PC-9 (cell line): ENCODE measurements around the gene PKNOX2. TPM values are rescaled to one million over a fixed set of nuclear protein-coding genes. Genes with fewer than 3 reads are reported as not detected.

Source experiments
- BruUV-seq: library from RNA; stranded (reverse); fragments of 400-500 nt; replicated peaks from 2 replicates; lab custom pipeline; 2021; lab: Mats Ljungman, UMichigan
- CTCF ChIA-PET: fragments of 300-600 bp; sonication (Branson Sonifier 250); formaldehyde crosslinking; loops from one replicate; lab custom pipeline; 2022; ENCODE audit warnings: antibody characterized with exemption; lab: Charles Lee
- POLR2A ChIA-PET: fragments of 300-600 bp; sonication (Branson Sonifier 250); formaldehyde crosslinking; loops from one replicate; lab custom pipeline; 2022; ENCODE audit warnings: antibody characterized with exemption; ENCODE audit not compliant: unreplicated experiment; lab: Charles Lee
- DNase-seq, 2 experiments: peaks; one replicate each; pipeline versions ENCODE4 v3.0.0 to v3.0.0-alpha.2; 2015 to 2022; ENCODE audit warnings: mixed read lengths in 1 of 2
- H2AFZ ChIP-seq: fragments of 200-600 bp; sonication (generic); 2 replicates; pipeline ENCODE4 v1.8.1; 2017; ENCODE audit warnings: antibody characterized with exemption
- H3F3A ChIP-seq: fragments of 200-600 bp; sonication (generic); 2 replicates; pipeline ENCODE4 v1.8.1; 2017; ENCODE audit warnings: antibody characterized with exemption, mild to moderate bottlenecking, low read depth; ENCODE audit not compliant: insufficient read depth
- H3K27ac ChIP-seq: fragments of 200-600 bp; sonication (generic); 2 replicates; pipeline ENCODE4 v1.6.1; 2016; ENCODE audit warnings: mixed run types
- H3K27me3 ChIP-seq: fragments of 200-600 bp; sonication (generic); 2 replicates; pipeline ENCODE4 v1.6.1; 2016; ENCODE audit warnings: low read depth, mixed run types; ENCODE audit not compliant: insufficient read depth
- H3K36me3 ChIP-seq: fragments of 200-600 bp; sonication (generic); 2 replicates; pipeline ENCODE4 v1.6.1; 2016; ENCODE audit warnings: low read depth, mixed run types
- H3K4me1 ChIP-seq: fragments of 200-600 bp; sonication (generic); replicated peaks from 2 replicates; pipeline ENCODE4 v1.6.1; 2016; ENCODE audit warnings: mixed run types; ENCODE audit not compliant: insufficient read depth
- H3K4me2 ChIP-seq: fragments of 200-600 bp; sonication (generic); 2 replicates; pipeline ENCODE4 v1.6.1; 2017; ENCODE audit warnings: mixed run types
- H3K4me3 ChIP-seq: fragments of 200-600 bp; sonication (generic); 2 replicates; pipeline ENCODE4 v1.6.1; 2016; ENCODE audit warnings: mixed run types
- H3K79me2 ChIP-seq: fragments of 200-600 bp; sonication (generic); 2 replicates; pipeline ENCODE4 v1.6.1; 2017; ENCODE audit warnings: low read depth, mixed run types
- H3K9me2 ChIP-seq: fragments of 200-600 bp; sonication (generic); 2 replicates; pipeline ENCODE4 v1.8.1; 2017; ENCODE audit warnings: mild to moderate bottlenecking; ENCODE audit not compliant: insufficient read depth
- H3K9me3 ChIP-seq: fragments of 200-600 bp; sonication (generic); 2 replicates; pipeline ENCODE4 v1.8.1; 2016; ENCODE audit warnings: low read depth; ENCODE audit not compliant: insufficient read depth
- H4K20me1 ChIP-seq: fragments of 200-600 bp; sonication (generic); 2 replicates; pipeline ENCODE4 v1.8.1; 2017; ENCODE audit not compliant: insufficient read depth
- CTCF ChIP-seq: fragments of 200-600 bp; sonication (generic); conservative IDR thresholded peaks from 2 replicates; pipeline ENCODE4 v1.6.1; 2017; ENCODE audit warnings: mixed run types, antibody characterized with exemption, mild to moderate bottlenecking, moderate library complexity
- EZH2 ChIP-seq: fragments of 200-600 bp; sonication (generic); IDR thresholded peaks from 2 replicates; pipeline ENCODE4 v1.8.0; 2017; ENCODE audit warnings: antibody characterized with exemption, low read depth
- intact Hi-C: fragments of 100-400 bp; cut with micrococcal nuclease; formaldehyde crosslinking; loops from one replicate; pipeline ENCODE4 v1.10.0; 2022; ENCODE audit not compliant: unreplicated experiment
- total RNA-seq: library from RNA; stranded (reverse); gene quantifications from 2 replicates; pipeline ENCODE4 v1.2.3, GENCODE V29; 2021

Gene PKNOX2
- total RNA-seq, 1 experiment from 2014 or later: not detected

DNA sequence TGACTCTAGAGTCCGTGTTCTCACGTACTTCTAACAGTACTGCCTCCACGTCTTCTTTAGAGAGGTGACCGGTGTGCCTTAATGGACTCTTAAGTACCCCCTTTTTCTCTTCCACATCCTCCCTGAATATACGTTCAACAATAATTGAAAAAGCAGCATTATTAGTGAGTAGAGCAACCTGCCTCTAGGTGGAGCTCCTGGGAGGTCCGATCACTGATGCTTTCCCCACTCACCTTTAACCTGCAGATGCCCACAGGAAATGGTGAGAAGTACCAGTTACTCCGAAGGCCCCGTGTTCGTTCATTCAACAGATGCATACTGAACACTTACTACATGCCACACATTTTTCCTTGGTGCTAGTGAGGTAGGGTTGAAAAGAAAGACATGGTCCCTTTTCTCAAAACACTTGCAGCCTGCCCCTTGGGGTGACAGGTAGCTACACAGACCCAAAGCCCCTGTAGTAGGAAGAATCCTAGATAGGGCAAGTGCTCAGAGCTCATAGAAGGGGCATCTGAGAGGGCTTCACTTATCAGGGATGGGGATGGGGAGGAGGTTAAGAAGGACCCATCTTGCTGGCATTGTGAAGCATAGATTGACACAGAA, 258.8 kb downstream of the PKNOX2 start:
- H4K20me1 ChIP-seq: no peaks in the 10 kb centered on the region
- no peak overlapping the region for H3K4me3 ChIP-seq
- no peak overlapping the region for H3K27ac ChIP-seq
- no peaks in the 10 kb centered on the region for H3K4me1 ChIP-seq
- H3K36me3 ChIP-seq: no peaks in the 10 kb centered on the region
- peak; percentile 59 for TF ChIP-seq CTCF
- TF ChIP-seq EZH2: no peak
- intact Hi-C loops: no loop called here
- no peaks in the 10 kb centered on the region for H3K9me3 ChIP-seq
- ChIA-PET POLR2A (no interaction called here), CTCF (no interaction called here)
- BruUV-seq: no TSS peak
- peaks cover 43% of the 10 kb centered on the region for H3K27me3 ChIP-seq
- no peaks in the 10 kb centered on the region for H3K79me2 ChIP-seq
- H3K4me2 ChIP-seq: no peak overlapping the region
- no peaks in the 10 kb centered on the region for H3K9me2 ChIP-seq
- no peaks in the 10 kb centered on the region for H3F3A ChIP-seq
- no peak for DNase-seq
- no peak overlapping the region for H2AFZ ChIP-seq

DNA sequence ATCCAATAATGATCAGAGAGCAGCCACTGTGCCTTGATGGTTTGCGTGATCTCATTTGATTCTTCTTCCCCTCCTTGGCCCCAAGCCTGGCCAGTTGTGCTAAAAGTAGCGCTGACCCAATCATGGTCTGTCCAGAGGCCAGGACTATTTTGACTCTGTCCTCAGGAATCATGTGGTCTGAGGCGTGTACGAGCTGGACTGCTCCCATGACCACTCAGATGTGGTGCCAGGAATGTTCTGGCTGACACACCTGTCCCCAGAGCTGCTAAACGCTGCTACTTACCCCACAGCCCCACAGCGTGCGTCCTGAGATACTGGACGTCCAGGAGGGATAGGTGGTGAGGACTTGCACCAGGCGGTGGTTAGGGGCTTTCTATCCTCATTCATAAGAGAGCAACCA, 261.1 kb downstream of the PKNOX2 start:
- Histone ChIP-seq H3K9me3 (no peaks in the 10 kb centered on the region), H3K4me1 (no peaks in the 10 kb centered on the region), H3K27me3 (peaks cover 33% of the 10 kb centered on the region), H2AFZ (no peak overlapping the region), H3F3A (no peaks in the 10 kb centered on the region), H3K36me3 (no peaks in the 10 kb centered on the region), H4K20me1 (no peaks in the 10 kb centered on the region), H3K27ac (no peak overlapping the region), H3K4me3 (no peak overlapping the region), H3K79me2 (no peaks in the 10 kb centered on the region), H3K9me2 (no peaks in the 10 kb centered on the region), H3K4me2 (no peak overlapping the region)
- POLR2A ChIA-PET: no interaction called here
- intact Hi-C loops: no loop called here
- CTCF ChIA-PET: no interaction called here
- no peak for TF ChIP-seq EZH2
- no peak for TF ChIP-seq CTCF
- BruUV-seq: no TSS peak
- DNase-seq: no peak

DNA sequence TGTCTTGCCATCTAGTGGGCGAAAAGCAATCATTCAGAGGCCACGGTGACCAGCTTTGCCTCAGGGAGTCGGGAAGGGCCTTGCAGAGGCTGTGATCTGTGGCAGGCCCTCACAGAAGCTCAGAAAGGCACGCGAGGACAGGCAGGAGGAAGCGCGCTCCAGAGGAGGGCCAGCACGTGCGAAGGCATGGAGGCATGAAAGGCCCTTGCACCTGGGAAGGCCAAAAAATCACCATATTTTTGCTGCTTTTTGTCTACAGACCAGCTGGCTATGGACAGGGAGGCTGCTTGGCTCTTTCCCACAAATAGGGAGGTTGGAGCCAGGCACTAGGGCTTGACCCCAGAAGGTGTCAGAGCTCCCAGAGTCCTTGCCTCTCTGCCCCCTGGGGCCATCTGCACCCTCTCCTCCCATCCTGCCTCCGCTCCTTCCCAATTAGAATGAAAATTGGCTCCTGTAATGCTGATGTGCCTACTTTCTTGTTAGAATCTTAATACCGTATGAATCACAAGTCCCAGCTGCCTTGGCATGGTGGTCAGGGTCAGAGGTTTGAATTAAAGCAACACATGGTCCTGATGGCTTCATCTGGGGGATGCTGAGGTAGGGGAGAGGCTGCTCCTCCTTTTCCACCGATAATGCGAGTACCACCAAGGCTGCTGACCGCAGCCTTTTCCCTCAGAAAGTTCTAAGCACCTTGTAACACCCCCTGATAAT, 262.4 kb downstream of the PKNOX2 start:
- no peaks in the 10 kb centered on the region for H3K9me3 ChIP-seq
- no peaks in the 10 kb centered on the region for H3K4me1 ChIP-seq
- no peaks in the 10 kb centered on the region for H3F3A ChIP-seq
- no peak overlapping the region for H2AFZ ChIP-seq
- H3K9me2 ChIP-seq: no peaks in the 10 kb centered on the region
- no peak for TF ChIP-seq CTCF
- TF ChIP-seq EZH2: no peak
- H3K79me2 ChIP-seq: no peaks in the 10 kb centered on the region
- intact Hi-C loops: no loop called here
- H3K4me2 ChIP-seq: no peak overlapping the region
- ChIA-PET CTCF (no interaction called here), POLR2A (no interaction called here)
- no peak for DNase-seq
- H4K20me1 ChIP-seq: no peaks in the 10 kb centered on the region
- no peaks in the 10 kb centered on the region for H3K36me3 ChIP-seq
- no peak overlapping the region for H3K27ac ChIP-seq
- no TSS peak for BruUV-seq
- peaks cover 25% of the 10 kb centered on the region for H3K27me3 ChIP-seq
- no peak overlapping the region for H3K4me3 ChIP-seq
